H1 (cell line): ENCODE measurements around the gene TWIST2. TPM values are rescaled to one million over a fixed set of nuclear protein-coding genes. Genes with fewer than 3 reads are reported as not detected.

Experiments used
- CTCF ChIA-PET: fragments of 300-600 bp; sonication (Branson Sonifier 250); formaldehyde crosslinking; loops from one replicate; lab custom pipeline; 2021; ENCODE audit not compliant: partially characterized antibody; lab: Charles Lee
- POLR2A ChIA-PET: fragments of 300-600 bp; sonication (Branson Sonifier 250); formaldehyde crosslinking; loops from one replicate; lab custom pipeline; 2021; ENCODE audit warnings: inconsistent platforms; ENCODE audit not compliant: partially characterized antibody; lab: Charles Lee
- DNase-seq, 2 experiments: peaks; one replicate each; pipeline versions ENCODE4 v3.0.0 to v3.0.0-alpha.2; 2010 to 2022; ENCODE audit warnings: low spot score in 2 of 2, low read depth in 1 of 2, mixed read lengths in 1 of 2
- FAIRE-seq: peaks from 2 replicates; lab custom pipeline; 2011; peaks lifted over from hg19 to GRCh38; lab: Jason Lieb, UNC
- H2AFZ ChIP-seq: 2 replicates; pipeline ENCODE4 v1.8.1; 2012; ENCODE audit warnings: low read length, inconsistent platforms
- H2AK5ac ChIP-seq: 2 replicates; pipeline ENCODE4 v1.6.1; 2013; ENCODE audit warnings: low read depth, low read length
- H2BK120ac ChIP-seq: replicated peaks from 2 replicates; pipeline ENCODE3; 2013; ENCODE audit warnings: low read depth, low read length, inconsistent platforms
- H2BK12ac ChIP-seq: 2 replicates; pipeline ENCODE4 v1.6.1; 2013; ENCODE audit warnings: low read depth, low read length
- H2BK15ac ChIP-seq: 2 replicates; pipeline ENCODE4 v1.6.1; 2013; ENCODE audit warnings: low read length
- H2BK20ac ChIP-seq: 2 replicates; pipeline ENCODE4 v1.6.1; 2013; ENCODE audit warnings: low read length
- H2BK5ac ChIP-seq: 2 replicates; pipeline ENCODE4 v1.6.1; 2013; ENCODE audit warnings: low read depth, low read length
- H3K14ac ChIP-seq: 2 replicates; pipeline ENCODE4 v1.6.1; 2013; ENCODE audit warnings: inconsistent platforms; ENCODE audit not compliant: insufficient read length
- H3K18ac ChIP-seq: 2 replicates; pipeline ENCODE4 v1.6.1; 2013; ENCODE audit warnings: low read length; ENCODE audit errors: extremely low read depth
- H3K23ac ChIP-seq: 2 replicates; pipeline ENCODE4 v1.6.1; 2013; ENCODE audit warnings: inconsistent platforms; ENCODE audit not compliant: insufficient read length
- H3K23me2 ChIP-seq: 2 replicates; pipeline ENCODE4 v1.6.1; 2013; ENCODE audit warnings: low read depth, low read length
- H3K27ac ChIP-seq: 2 replicates; pipeline ENCODE4 v1.6.1; 2011; ENCODE audit warnings: low read depth, low read length, inconsistent platforms
- H3K27me3 ChIP-seq, 4 experiments: replicated peaks in 1 of 4; 1 replicate in 1 of 4; 2 replicates in 3 of 4; pipeline versions ENCODE4 v1.6.1 to v1.8.1; 2011 to 2013; ENCODE audit warnings: low read length in 3 of 4, mild to moderate bottlenecking in 3 of 4, inconsistent platforms in 2 of 4, mixed read lengths in 2 of 4, moderate library complexity in 1 of 4; ENCODE audit not compliant: control insufficient read depth in 3 of 4, insufficient read depth in 3 of 4; ENCODE audit errors: extremely low read depth in 1 of 4
- H3K36me3 ChIP-seq, 4 experiments: 2 replicates each; pipeline versions ENCODE4 v1.6.1 to v1.8.1; 2011 to 2013; ENCODE audit warnings: mild to moderate bottlenecking in 4 of 4, low read length in 3 of 4, moderate library complexity in 2 of 4, control low read depth in 1 of 4, inconsistent platforms in 1 of 4; ENCODE audit not compliant: insufficient read depth in 4 of 4, control insufficient read depth in 2 of 4
- H3K4ac ChIP-seq: replicated peaks from 2 replicates; pipeline ENCODE3; 2013; ENCODE audit warnings: low read length, low read depth, mixed read lengths, inconsistent platforms; ENCODE audit not compliant: insufficient read length
- H3K4me1 ChIP-seq, 4 experiments: replicated peaks in 1 of 4; 1 replicate in 1 of 4; 2 replicates in 3 of 4; pipeline versions ENCODE4 v1.6.1 to v1.8.1; 2011 to 2013; ENCODE audit warnings: low read length in 3 of 4, inconsistent platforms in 2 of 4, mixed read lengths in 1 of 4; ENCODE audit not compliant: insufficient read depth in 4 of 4, control insufficient read depth in 3 of 4
- H3K4me2 ChIP-seq, 2 experiments: 2 replicates each; pipeline versions ENCODE4 v1.6.1 to v1.8.1; 2011 to 2013; ENCODE audit warnings: low read depth in 2 of 2, low read length in 2 of 2, control low read depth in 1 of 2, inconsistent platforms in 1 of 2, mild to moderate bottlenecking in 1 of 2; ENCODE audit not compliant: insufficient read depth in 1 of 2
- H3K4me3 ChIP-seq, 4 experiments: fragments of 200-600, 300-600 bp in 1 of 4; sonication (generic), shearing (Covaris generic), sonication (Bioruptor Twin) in 1 of 4; 2 replicates each; pipeline versions ENCODE4 v1.5.1 to v1.8.1; 2011 to 2016; ENCODE audit warnings: low read length in 4 of 4, low read depth in 3 of 4, control low read depth in 2 of 4, inconsistent platforms in 2 of 4, mild to moderate bottlenecking in 2 of 4, mixed read lengths in 1 of 4, moderate library complexity in 1 of 4; ENCODE audit not compliant: insufficient read depth in 2 of 4; ENCODE audit errors: extremely low read depth in 1 of 4
- H3K56ac ChIP-seq: replicated peaks from 2 replicates; pipeline ENCODE3; 2013; ENCODE audit warnings: low read depth, mild to moderate bottlenecking, mixed read lengths, low read length, inconsistent platforms; ENCODE audit not compliant: insufficient read length
- H3K79me1 ChIP-seq: 2 replicates; pipeline ENCODE4 v1.6.1; 2013; ENCODE audit warnings: low read depth, low read length, control low read depth
- H3K79me2 ChIP-seq, 2 experiments: 2 replicates each; pipeline versions ENCODE4 v1.6.1 to v1.8.1; 2012 to 2013; ENCODE audit warnings: low read length in 2 of 2, mild to moderate bottlenecking in 2 of 2, inconsistent platforms in 1 of 2; ENCODE audit not compliant: insufficient read depth in 2 of 2, control insufficient read depth in 1 of 2
- H3K9ac ChIP-seq, 4 experiments: replicated peaks in 1 of 4; 1 replicate in 1 of 4; 2 replicates in 3 of 4; pipeline versions ENCODE4 v1.6.1 to v1.8.1; 2011 to 2013; ENCODE audit warnings: low read depth in 3 of 4, low read length in 3 of 4, control low read depth in 2 of 4, mild to moderate bottlenecking in 2 of 4, moderate library complexity in 2 of 4, inconsistent platforms in 1 of 4; ENCODE audit errors: extremely low read depth in 1 of 4
- H3K9me3 ChIP-seq, 2 experiments: 2 replicates each; pipeline versions ENCODE4 v1.6.1 to v1.8.1; 2012 to 2013; ENCODE audit warnings: mild to moderate bottlenecking in 2 of 2, moderate library complexity in 2 of 2, control low read depth in 1 of 2, inconsistent platforms in 1 of 2, low read depth in 1 of 2, low read length in 1 of 2, mixed read lengths in 1 of 2; ENCODE audit not compliant: insufficient read depth in 2 of 2
- H4K20me1 ChIP-seq, 2 experiments: replicated peaks in 1 of 2; 2 replicates each; pipeline versions ENCODE3 to v1.8.1; 2011 to 2013; ENCODE audit warnings: inconsistent platforms in 2 of 2, low read length in 2 of 2, mild to moderate bottlenecking in 1 of 2; ENCODE audit not compliant: insufficient read depth in 2 of 2, control insufficient read depth in 1 of 2
- H4K5ac ChIP-seq: 2 replicates; pipeline ENCODE4 v1.6.1; 2013; ENCODE audit warnings: low read length, low read depth, mixed read lengths, inconsistent platforms; ENCODE audit not compliant: insufficient read length
- H4K8ac ChIP-seq: 2 replicates; pipeline ENCODE4 v1.8.0; 2013; ENCODE audit warnings: mild to moderate bottlenecking, moderate library complexity, low read length, inconsistent platforms; ENCODE audit not compliant: insufficient read depth; ENCODE audit errors: extremely low read depth
- H4K91ac ChIP-seq: replicated peaks from 2 replicates; pipeline ENCODE3; 2013; ENCODE audit warnings: low read length, mixed read lengths, inconsistent platforms; ENCODE audit not compliant: insufficient read length
- CEBPB ChIP-seq: IDR thresholded peaks from 2 replicates; pipeline ENCODE4 v1.6.1; 2012; ENCODE audit warnings: low read depth, low read length
- POU5F1 ChIP-seq: IDR thresholded peaks from 2 replicates; pipeline ENCODE4 v1.6.1; 2011; ENCODE audit warnings: low read depth, mild to moderate bottlenecking, low read length, moderate library complexity
- RXRA ChIP-seq: IDR thresholded peaks from 2 replicates; pipeline ENCODE4 v1.6.1; 2011; ENCODE audit warnings: low read depth, mild to moderate bottlenecking, low read length, moderate library complexity; ENCODE audit not compliant: insufficient read depth
- SRF ChIP-seq: IDR thresholded peaks from 2 replicates; pipeline ENCODE4 v1.6.1; 2011; ENCODE audit warnings: mild to moderate bottlenecking, low read depth, low read length, moderate library complexity
- TCF12 ChIP-seq: IDR thresholded peaks from 2 replicates; pipeline ENCODE4 v1.6.1; 2011; ENCODE audit warnings: low read depth, mild to moderate bottlenecking, low read length
- WGBS, 2 experiments: shearing (Covaris generic) in 1 of 2; methylation state at CpG; one replicate each; pipeline versions ENCODE4 v1.1.6 to v1.1.7; 2013 to 2015; ENCODE audit warnings: low lambda C conversion rate in 2 of 2, mixed read lengths in 2 of 2, inconsistent platforms in 1 of 2, low coverage in 1 of 2, missing lambda C conversion rate in 1 of 2; ENCODE audit not compliant: insufficient replicate concordance in 2 of 2, insufficient coverage in 1 of 2, insufficient read length in 1 of 2; ENCODE audit errors: extremely low coverage in 1 of 2, missing lambda C conversion rate in 1 of 2; 5-methylcytosine and 5-hydroxymethylcytosine counted together
- polyA plus RNA-seq, 7 experiments: library from polyadenylated mRNA; depleted of rRNA in 3 of 7; stranded (reverse) in 5 of 7; unstranded in 2 of 7; fragments of >200 nt in 5 of 7; fragments of 200-250 nt in 2 of 7; gene quantifications; 1 replicate in 5 of 7; 2 replicates in 1 of 7; 4 replicates in 1 of 7; pipeline versions ENCODE4 v1.2.1 to v1.2.3, GENCODE V29; 2011 to 2013; ENCODE audit warnings: missing spikeins in 2 of 7, mixed read lengths in 2 of 7
- total RNA-seq: library from RNA; stranded (reverse); fragmentation: NEBNext Ultra II Directional; extraction: Animal tissue kit (Norgen Biotek cat#: 25700); gene quantifications from 2 replicates; pipeline ENCODE4 v1.2.1, GENCODE V29; 2021
- TF ChIP-seq, protein P1 (sequence below): IDR thresholded peaks from 2 replicates; pipeline ENCODE4 v1.6.1; 2012; ENCODE audit warnings: low read length, inconsistent platforms

Gene TWIST2
- total and polyA plus RNA-seq, 2 of the 8 experiments (the other 6 are each of a cell fraction or from before 2014, with no cell fraction given), result 2.6 to 4.3 TPM

DNA sequence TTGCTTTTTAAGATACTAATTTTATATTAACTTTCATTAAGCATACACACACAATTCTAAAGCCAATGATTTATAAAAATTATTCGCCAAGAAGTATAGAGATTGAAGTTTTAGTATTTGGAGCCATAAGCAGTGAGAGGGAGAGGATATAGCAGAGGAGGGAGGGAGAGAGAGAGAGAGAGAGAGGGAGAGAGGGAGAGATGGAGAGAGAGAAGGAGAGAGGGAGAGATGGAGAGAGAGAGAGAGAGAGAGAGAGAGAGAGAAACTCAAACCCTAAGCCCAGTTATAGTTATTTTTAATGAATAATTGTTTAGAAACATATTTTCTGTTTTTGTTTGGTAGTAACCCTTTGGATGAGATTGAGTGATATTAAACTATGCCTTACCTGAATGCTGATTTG, 5.3 kb downstream of the TWIST2 start:
- H3K4me2 ChIP-seq, result no peak overlapping the region
- H3K4me1 ChIP-seq, result peaks cover 0 to 12% (median 4%) of the 10 kb centered on the region in 4 experiments; a peak in 5 of 7 replicates
- FAIRE-seq (no peak), DNase-seq (no peak)
- H3K4ac ChIP-seq, result no peak overlapping the region
- no peak overlapping the region for H3K23ac ChIP-seq
- no peak overlapping the region for H2BK12ac ChIP-seq
- CTCF ChIA-PET, result no interaction called here
- POLR2A ChIA-PET, result no interaction called here
- no peaks in the 10 kb centered on the region for H3K23me2 ChIP-seq
- H3K36me3 ChIP-seq, result no peaks in the 10 kb centered on the region
- no peak overlapping the region for H4K8ac ChIP-seq
- no peak overlapping the region for H2BK120ac ChIP-seq
- H3K14ac ChIP-seq, result no peak overlapping the region
- H3K4me3 ChIP-seq, result no peak overlapping the region
- H4K20me1 ChIP-seq, result no peaks in the 10 kb centered on the region
- no peak overlapping the region for H2BK20ac ChIP-seq
- H4K91ac ChIP-seq, result no peak overlapping the region
- 88% methylated on average over 1 of the region's 1 CpG; no CpG with 5 or more reads in 1 of the 2 experiments for WGBS, 2 experiments
- no peaks in the 10 kb centered on the region for H3K79me1 ChIP-seq
- no peak overlapping the region for H3K9ac ChIP-seq
- no peak overlapping the region for H2AK5ac ChIP-seq
- H3K18ac ChIP-seq, result no peak overlapping the region
- H3K9me3 ChIP-seq, result no peaks in the 10 kb centered on the region
- no peak overlapping the region for H2BK5ac ChIP-seq
- no peak overlapping the region for H2AFZ ChIP-seq
- no peak overlapping the region for H3K27ac ChIP-seq
- H2BK15ac ChIP-seq, result no peak overlapping the region
- H3K56ac ChIP-seq, result no peak overlapping the region
- TF ChIP-seq RXRA, result no peak
- TF ChIP-seq, protein P1, sequence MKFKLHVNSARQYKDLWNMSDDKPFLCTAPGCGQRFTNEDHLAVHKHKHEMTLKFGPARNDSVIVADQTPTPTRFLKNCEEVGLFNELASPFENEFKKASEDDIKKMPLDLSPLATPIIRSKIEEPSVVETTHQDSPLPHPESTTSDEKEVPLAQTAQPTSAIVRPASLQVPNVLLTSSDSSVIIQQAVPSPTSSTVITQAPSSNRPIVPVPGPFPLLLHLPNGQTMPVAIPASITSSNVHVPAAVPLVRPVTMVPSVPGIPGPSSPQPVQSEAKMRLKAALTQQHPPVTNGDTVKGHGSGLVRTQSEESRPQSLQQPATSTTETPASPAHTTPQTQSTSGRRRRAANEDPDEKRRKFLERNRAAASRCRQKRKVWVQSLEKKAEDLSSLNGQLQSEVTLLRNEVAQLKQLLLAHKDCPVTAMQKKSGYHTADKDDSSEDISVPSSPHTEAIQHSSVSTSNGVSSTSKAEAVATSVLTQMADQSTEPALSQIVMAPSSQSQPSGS, result no peak
- TF ChIP-seq CEBPB, result no peak
- TF ChIP-seq POU5F1, result no peak
- TF ChIP-seq TCF12, result no peak
- TF ChIP-seq SRF, result no peak
- TF ChIP-seq, all 59 proteins: peak for 0
- Histone ChIP-seq H3K79me2 (no peaks in the 10 kb centered on the region), H4K5ac (no peak overlapping the region), H3K27me3 (peaks cover 15 to 39% (median 29%) of the 10 kb centered on the region in 4 experiments)
